ENCODE results near the gene TLK2.
"Not testable (repeated sequence)": the region's sequence is repeated elsewhere in the genome, so short reads cannot be mapped to it uniquely, and the experiment has no call there.

TLK2 gene

GRCh38 chr17:62478424-62478879 is at the start of gene TLK2:
TSS of gene TLK2 (plus strand) at chr17:62478825. CDS start at chr17:62481126, 2,301 bp downstream.
- DNase-seq (ENCODE audit: low read depth), result no peak

GRCh38 chr17:62435251-62435650 is 43.4 kb upstream of the TLK2 start:
- not testable (repeated sequence) for DNase-seq (ENCODE audit: low read depth)

- DNase-seq (ENCODE audit: low read depth), result not testable (repeated sequence)
Measured at GRCh38 chr17:62441181-62441580, 37.4 kb upstream of the TLK2 start.

- DNase-seq (ENCODE audit: low read depth), result no peak
Measured at GRCh38 chr17:62444063-62444462, 34.6 kb upstream of the TLK2 start.

DNA sequence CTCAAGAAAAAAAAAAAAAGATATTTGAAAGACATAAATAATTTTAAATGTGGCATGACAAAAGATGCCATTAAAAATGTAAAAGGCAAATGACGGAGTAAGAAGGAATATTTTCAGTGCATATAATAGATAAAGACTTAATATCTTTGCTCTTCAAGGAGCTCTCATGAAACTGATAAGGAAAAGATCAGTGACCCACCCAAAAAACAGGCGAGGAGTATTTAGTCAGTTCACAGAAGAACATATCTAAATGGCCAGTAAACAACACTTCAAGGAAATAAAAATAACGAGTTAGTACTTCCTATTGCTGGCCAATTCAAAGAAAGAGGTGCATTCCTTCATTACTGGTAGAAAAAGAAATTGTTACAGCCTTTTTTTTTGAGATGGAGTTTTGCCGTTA is 32.8 kb upstream of the TLK2 start:
- DNase-seq (ENCODE audit: low read depth), result not testable (repeated sequence)

DNA sequence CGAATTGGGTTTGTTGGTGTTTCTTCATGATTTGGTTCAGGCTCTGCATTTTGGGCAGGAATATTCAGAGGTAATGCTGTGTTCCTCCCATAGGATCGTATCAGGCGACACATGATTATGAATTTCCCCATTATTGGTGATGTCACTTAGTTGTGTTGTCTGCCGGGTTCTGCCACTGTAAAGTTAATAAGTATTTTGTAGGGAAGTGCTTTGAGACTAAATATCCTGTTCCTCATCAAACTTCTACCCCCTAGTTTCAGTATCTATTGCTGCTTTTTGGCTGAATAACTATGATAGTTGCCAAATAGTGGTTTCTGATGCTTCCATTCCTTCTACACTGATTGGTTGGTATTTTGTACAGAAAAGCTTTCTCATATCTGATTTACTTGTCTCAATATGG is 26.4 kb upstream of the TLK2 start:
- not testable (repeated sequence) for DNase-seq (ENCODE audit: low read depth)

DNA sequence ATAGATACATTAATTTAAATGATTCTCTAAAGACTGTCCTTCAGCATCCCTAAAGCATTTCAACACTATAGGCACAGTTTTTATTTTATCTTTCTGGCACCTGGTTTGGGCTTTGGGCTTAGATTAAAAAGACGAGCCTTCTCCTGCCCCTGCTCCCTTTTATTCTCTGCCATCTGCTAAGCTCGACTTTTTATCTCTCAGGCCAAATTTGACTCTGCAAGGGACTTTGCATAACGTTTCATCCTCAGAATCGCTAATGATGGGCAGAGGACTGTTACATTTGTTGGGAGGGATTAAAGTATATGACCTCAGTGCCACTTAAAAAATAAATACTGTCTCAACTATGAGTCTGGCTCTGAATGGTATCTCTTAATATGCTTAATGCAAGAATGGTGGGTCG is 25.6 kb upstream of the TLK2 start:
- DNase-seq (ENCODE audit: low read depth), result not testable (repeated sequence)

DNA sequence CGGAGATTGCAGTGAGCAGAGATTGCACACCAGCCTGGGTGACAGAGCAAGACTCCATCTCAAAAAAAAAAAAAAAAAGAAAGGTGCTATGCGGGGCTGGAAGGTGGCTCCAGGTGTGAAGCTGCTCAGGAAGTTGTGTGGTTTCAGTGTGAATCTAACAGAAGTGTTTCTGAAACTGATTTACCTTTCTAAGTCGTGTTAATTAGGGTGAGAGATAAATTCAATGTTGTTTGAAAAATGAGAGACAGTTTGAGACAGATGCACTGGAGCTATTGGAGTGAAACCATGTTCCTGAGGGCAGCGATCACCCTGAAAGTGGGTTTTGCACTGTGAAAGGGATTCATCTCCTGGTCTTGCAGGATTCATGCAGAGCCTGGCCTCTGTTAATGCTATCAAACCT is 25.0 kb upstream of the TLK2 start:
- DNase-seq (ENCODE audit: low read depth), result not testable (repeated sequence)

- DNase-seq (ENCODE audit: low read depth), result not testable (repeated sequence)
Measured at GRCh38 chr17:62454111-62454510, 24.5 kb upstream of the TLK2 start.

- DNase-seq (ENCODE audit: low read depth), result no peak
Measured at GRCh38 chr17:62456016-62456415, 22.6 kb upstream of the TLK2 start.

- not testable (repeated sequence) for DNase-seq (ENCODE audit: low read depth)
Measured at GRCh38 chr17:62458483-62458882, 20.1 kb upstream of the TLK2 start.

DNA sequence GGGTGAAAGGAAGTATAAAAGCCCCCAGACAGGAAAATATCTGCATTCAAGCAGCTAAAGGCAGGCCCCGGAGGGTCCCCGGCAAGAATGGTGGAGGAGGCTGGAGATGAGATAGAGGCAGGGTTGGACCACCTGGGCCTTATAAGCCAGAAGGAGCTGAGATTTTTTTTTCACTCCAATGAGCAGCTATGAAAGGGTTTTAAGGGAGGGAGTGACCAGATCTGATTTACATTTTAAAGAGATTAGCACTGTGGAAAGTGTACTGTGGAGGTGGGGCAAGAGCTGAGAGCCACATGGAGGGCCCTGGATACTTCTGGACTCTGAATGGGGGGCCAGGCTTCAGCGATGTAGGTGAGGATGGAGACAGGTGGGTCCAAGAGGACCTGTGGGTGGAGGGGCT is 14.2 kb upstream of the TLK2 start:
- DNase-seq (ENCODE audit: low read depth), result not testable (repeated sequence)

GRCh38 chr17:62465271-62465670 is 13.4 kb upstream of the TLK2 start:
- not testable (repeated sequence) for DNase-seq (ENCODE audit: low read depth)

GRCh38 chr17:62470666-62471379 is 7.8 kb upstream of the TLK2 start:
- not testable (repeated sequence) for DNase-seq (ENCODE audit: low read depth)

- DNase-seq (ENCODE audit: low read depth), result not testable (repeated sequence)
Measured at GRCh38 chr17:62471380-62471880, 7.2 kb upstream of the TLK2 start.

DNA sequence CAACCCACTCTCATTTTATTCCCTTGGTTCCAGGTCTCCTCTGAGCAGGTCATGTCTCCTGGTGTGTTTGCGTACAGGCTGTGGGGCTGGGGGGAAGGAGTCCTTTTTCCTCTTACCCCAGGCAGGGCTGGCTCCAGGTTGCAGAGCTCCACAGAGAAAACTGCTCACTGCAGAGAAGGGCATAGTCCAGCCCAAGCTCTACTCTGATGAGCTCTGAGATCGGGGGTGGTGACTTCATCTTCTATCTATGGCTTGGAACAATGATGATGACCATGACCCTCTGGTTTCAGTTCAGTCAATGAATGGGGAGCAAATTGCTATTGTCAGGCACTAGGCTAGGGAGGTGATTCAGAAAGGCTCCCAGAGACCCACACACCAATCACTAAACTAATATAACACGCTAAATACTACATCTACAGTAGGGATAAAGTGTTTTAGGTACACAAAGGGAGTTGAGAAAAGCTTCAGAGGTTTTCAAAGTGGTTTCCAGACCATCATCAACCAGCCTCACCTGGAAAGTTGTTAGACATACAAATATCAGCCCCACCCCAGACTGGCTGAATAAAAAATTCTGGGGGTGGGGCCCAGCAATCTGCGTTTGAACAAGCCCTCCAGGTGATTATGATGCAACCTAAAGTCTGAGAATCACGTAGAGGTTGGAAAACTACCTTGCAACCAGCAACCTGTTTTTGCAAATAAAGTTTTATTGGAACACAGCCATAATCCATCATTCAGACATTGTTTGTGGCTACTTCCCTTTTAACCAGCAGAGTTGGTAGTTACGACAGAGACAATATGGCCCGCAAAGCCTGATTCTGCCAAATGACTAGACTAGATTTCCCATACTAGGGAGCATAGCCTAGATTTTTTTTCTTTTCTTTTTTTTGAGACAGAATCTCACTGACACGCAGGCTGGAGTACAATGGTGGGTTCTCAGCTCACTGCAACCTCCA is 5.3 kb upstream of the TLK2 start:
- not testable (repeated sequence) for DNase-seq (ENCODE audit: low read depth)

DNA sequence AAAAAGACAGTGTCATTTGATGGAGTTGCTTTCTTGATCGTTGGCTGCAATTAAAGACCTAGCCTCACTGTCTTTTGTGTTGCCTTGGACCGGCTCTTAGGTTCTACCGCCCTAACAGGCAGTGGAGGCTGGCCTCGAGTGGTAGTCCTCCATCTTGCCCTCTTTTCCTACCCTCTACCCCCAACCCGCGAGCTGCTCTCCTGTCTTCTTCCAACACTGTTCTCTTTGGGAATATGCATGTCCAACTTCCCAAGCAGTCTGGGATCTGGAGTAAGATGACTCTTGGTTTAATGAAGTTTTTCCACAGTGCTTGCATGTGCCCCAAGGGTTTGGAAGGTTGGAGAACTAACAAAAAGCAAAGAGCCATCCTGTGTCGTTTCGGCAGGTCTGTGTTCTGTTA is 1.5 kb upstream of the TLK2 start:
- DNase-seq (ENCODE audit: low read depth), result not testable (repeated sequence)

GRCh38 chr17:62477718-62478408 is 762 bp upstream of the TLK2 start:
- DNase-seq (ENCODE audit: low read depth), result not testable (repeated sequence)

DNA sequence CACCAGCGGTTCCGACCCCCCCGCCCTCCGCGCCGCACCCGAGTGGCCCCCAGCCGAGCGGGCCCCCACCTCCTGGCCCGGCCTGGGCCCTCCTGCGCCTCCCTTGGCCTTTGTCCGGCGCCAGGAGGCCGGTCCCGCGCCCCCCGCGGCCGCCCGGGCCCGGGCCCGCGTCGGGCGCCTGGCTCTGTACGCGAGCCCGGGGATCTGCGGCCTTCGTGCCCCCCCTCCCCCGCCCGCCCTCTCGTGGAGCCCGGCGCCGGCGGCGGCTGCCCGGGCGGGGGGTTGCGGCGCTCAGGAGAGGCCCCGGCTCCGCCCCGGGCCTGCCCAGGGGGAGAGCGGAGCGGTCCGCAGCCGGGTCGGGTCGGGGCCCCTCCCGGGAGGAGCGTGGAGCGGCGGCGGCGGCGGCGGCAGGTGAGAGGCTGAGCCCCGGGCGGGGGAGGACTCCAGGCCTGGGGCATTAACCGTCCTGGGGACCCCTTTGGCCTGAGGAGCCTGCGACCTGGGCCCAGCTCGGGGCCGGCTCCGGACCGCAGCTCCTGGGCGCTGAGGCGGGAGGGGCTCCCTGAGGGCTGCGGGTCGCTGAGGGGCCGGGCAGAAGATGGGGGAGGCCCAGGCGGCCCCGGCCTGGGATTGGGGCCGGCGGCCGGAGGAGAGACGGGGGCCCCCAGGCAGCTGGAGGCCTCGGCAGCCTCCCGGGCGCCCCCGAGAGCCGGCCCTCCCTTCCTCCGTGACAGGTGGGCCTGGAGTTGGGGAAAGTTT is 434 bp downstream of the TLK2 start:
- not testable (repeated sequence) for DNase-seq (ENCODE audit: low read depth)

- DNase-seq (ENCODE audit: low read depth), result not testable (repeated sequence)
Measured at GRCh38 chr17:62479639-62480258, 1.1 kb downstream of the TLK2 start.

- DNase-seq (ENCODE audit: low read depth), result not testable (repeated sequence)
Measured at GRCh38 chr17:62482553-62482952, 3.9 kb downstream of the TLK2 start.
